Small intestine (tissue), 7 donors: ENCODE measurements around the gene EQTN. TPM values are rescaled to one million over a fixed set of nuclear protein-coding genes. Genes with fewer than 3 reads are reported as not detected.
"Not testable (repeated sequence)": the region's sequence is repeated elsewhere in the genome, so short reads cannot be mapped to it uniquely, and the experiment has no call there.

ENCODE experiments used
- DNase-seq, 2 donors: peaks; one replicate each; pipeline versions ENCODE4 v3.0.0 to v3.0.0-alpha.2; 2013
- FAIRE-seq: peaks from 2 replicates; lab custom pipeline; 2012; peaks lifted over from hg19 to GRCh38; lab: Jason Lieb, UNC
- H3K27ac ChIP-seq, 3 donors: one replicate each; pipeline ENCODE4 v1.5.1; 2013; ENCODE audit warnings: low read length in 2 of 3, mild to moderate bottlenecking in 2 of 3, control low read depth in 1 of 3, inconsistent platforms in 1 of 3, low read depth in 1 of 3, moderate library complexity in 1 of 3
- H3K27me3 ChIP-seq, 3 donors: one replicate each; pipeline ENCODE4 v1.6.1; 2013; ENCODE audit warnings: low read length in 3 of 3, inconsistent platforms in 1 of 3; ENCODE audit not compliant: control insufficient read depth in 3 of 3, insufficient read depth in 3 of 3
- H3K36me3 ChIP-seq, 3 donors: one replicate each; pipeline ENCODE4 v1.6.1; 2013; ENCODE audit warnings: low read length in 3 of 3, inconsistent platforms in 1 of 3, low read depth in 1 of 3, mild to moderate bottlenecking in 1 of 3, moderate library complexity in 1 of 3; ENCODE audit not compliant: control insufficient read depth in 3 of 3, insufficient read depth in 2 of 3
- H3K4me1 ChIP-seq, 3 donors: one replicate each; pipeline ENCODE4 v1.6.1; 2013; ENCODE audit warnings: low read length in 2 of 3, inconsistent platforms in 1 of 3, low read depth in 1 of 3, mild to moderate bottlenecking in 1 of 3, moderate library complexity in 1 of 3; ENCODE audit not compliant: control insufficient read depth in 3 of 3, insufficient read depth in 2 of 3
- H3K4me3 ChIP-seq, 3 donors: one replicate each; pipeline ENCODE4 v1.5.1; 2013; ENCODE audit warnings: low read length in 3 of 3, control low read depth in 1 of 3, inconsistent platforms in 1 of 3, low read depth in 1 of 3, mild to moderate bottlenecking in 1 of 3, moderate library complexity in 1 of 3
- H3K9me3 ChIP-seq, 2 donors: one replicate each; pipeline ENCODE4 v1.6.1; 2013; ENCODE audit warnings: low read depth in 1 of 2, low read length in 1 of 2; ENCODE audit not compliant: control insufficient read depth in 2 of 2, insufficient read depth in 1 of 2
- WGBS, 3 donors: extraction: QIAGEN DNeasy Blood & Tissue Kit; methylation state at CpG; one replicate each; pipeline ENCODE4 v1.1.7; 2013; 5-methylcytosine and 5-hydroxymethylcytosine counted together
- polyA plus RNA-seq, 4 donors: library from polyadenylated mRNA; stranded (reverse) in 3 of 4; unstranded in 1 of 4; fragments of 200-250 nt in 3 of 4; fragments of 120-200 nt in 1 of 4; gene quantifications; one replicate each; pipeline versions ENCODE4 v1.2.1 to v1.2.3, GENCODE V29; 2013
- donor health status: healthy with polysubstance abuse.
- donor health status: control.
- donor health status: control.
- donor health status: Bipolar disorder and iron deficiency.
- donor health status: healthy.

The EQTN gene
- polyA plus RNA-seq, 4 donors = 0.10 to 0.30 TPM; not detected in 2

GRCh38 chr9:27272103-27272502, 24.8 kb downstream of the EQTN start:
- WGBS, 3 donors = 85 to 93% (median 91%) methylated on average over 2 of the region's 2 CpGs
- Histone ChIP-seq H3K4me1 (peaks cover 0 to 3% (median 0%) of the 10 kb centered on the region in 3 donors), H3K36me3 (no peaks in the 10 kb centered on the region), H3K4me3 (no peak overlapping the region), H3K27me3 (no peaks in the 10 kb centered on the region), H3K9me3 (no peaks in the 10 kb centered on the region), H3K27ac (no peak overlapping the region)
- DNase-seq = no peak
- no peak for FAIRE-seq

GRCh38 chr9:27261517-27262211, 35.3 kb downstream of the EQTN start:
- Histone ChIP-seq H3K9me3 (no peaks in the 10 kb centered on the region), H3K4me3 (no peak overlapping the region), H3K27me3 (peaks cover 0 to 3% (median 2%) of the 10 kb centered on the region in 3 donors), H3K4me1 (no peaks in the 10 kb centered on the region), H3K36me3 (no peaks in the 10 kb centered on the region), H3K27ac (no peak overlapping the region)
- WGBS, 3 donors = 55 to 68% (median 63%) methylated on average over 4 of the region's 4 CpGs
- DNase-seq (no peak), FAIRE-seq (no peak)

GRCh38 chr9:27260789-27261516, 36.0 kb downstream of the EQTN start:
- no peaks in the 10 kb centered on the region for H3K9me3 ChIP-seq
- H3K36me3 ChIP-seq = no peaks in the 10 kb centered on the region
- no peak overlapping the region for H3K27ac ChIP-seq
- FAIRE-seq (no peak), DNase-seq (no peak)
- H3K4me3 ChIP-seq = no peak overlapping the region
- no peaks in the 10 kb centered on the region for H3K4me1 ChIP-seq
- peaks cover 0 to 3% (median 2%) of the 10 kb centered on the region in 3 donors for H3K27me3 ChIP-seq
- WGBS, 3 donors = 73 to 82% (median 82%) methylated on average over 8 of the region's 8 CpGs

GRCh38 chr9:27258662-27259061, 38.3 kb downstream of the EQTN start:
- no peak for FAIRE-seq
- no peak for DNase-seq
- no peaks in the 10 kb centered on the region for H3K9me3 ChIP-seq
- no peak overlapping the region for H3K4me3 ChIP-seq
- no peak overlapping the region for H3K27ac ChIP-seq
- H3K4me1 ChIP-seq = no peaks in the 10 kb centered on the region
- H3K36me3 ChIP-seq = no peaks in the 10 kb centered on the region
- 90 to 94% (median 94%) methylated on average over 7 of the region's 7 CpGs for WGBS, 3 donors
- peaks cover 0 to 3% (median 2%) of the 10 kb centered on the region in 3 donors for H3K27me3 ChIP-seq

GRCh38 chr9:27248702-27249101, 48.2 kb downstream of the EQTN start:
- Histone ChIP-seq H3K27ac (no peak overlapping the region), H3K4me1 (no peaks in the 10 kb centered on the region), H3K27me3 (no peaks in the 10 kb centered on the region), H3K36me3 (no peaks in the 10 kb centered on the region), H3K4me3 (no peak overlapping the region), H3K9me3 (no peaks in the 10 kb centered on the region)
- no peak for DNase-seq
- FAIRE-seq = no peak

GRCh38 chr9:27247756-27248155, 49.2 kb downstream of the EQTN start:
- no peaks in the 10 kb centered on the region for H3K27me3 ChIP-seq
- no peak for FAIRE-seq
- no peaks in the 10 kb centered on the region for H3K36me3 ChIP-seq
- no peaks in the 10 kb centered on the region for H3K4me1 ChIP-seq
- 9 to 22% (median 11%) methylated on average over 2 of the region's 2 CpGs for WGBS, 3 donors
- no peaks in the 10 kb centered on the region for H3K9me3 ChIP-seq
- DNase-seq = peak; percentile 65 to 66
- no peak overlapping the region for H3K4me3 ChIP-seq
- no peak overlapping the region for H3K27ac ChIP-seq

GRCh38 chr9:27239648-27240047, 57.3 kb downstream of the EQTN start:
- not testable (repeated sequence) for H3K4me3 ChIP-seq, H3K27ac ChIP-seq, H3K36me3 ChIP-seq, H3K4me1 ChIP-seq, H3K27me3 ChIP-seq, FAIRE-seq, DNase-seq, H3K9me3 ChIP-seq
- 68 to 80% (median 75%) methylated on average over 11 to 12 of the region's 12 CpGs for WGBS, 3 donors
